GM19035 (cell line): Measurements from ENCODE around the gene PCDHB13.

Experiments used
- ATAC-seq: cut with Tn5 transposase; IDR thresholded peaks from one replicate; pipeline ENCODE4 v1.9.1; 2021; ENCODE audit not compliant: unreplicated experiment

Gene PCDHB13

GRCh38 chr5:141260458-141261237, 46.9 kb downstream of the PCDHB13 start:
- ATAC-seq = no peak

DNA sequence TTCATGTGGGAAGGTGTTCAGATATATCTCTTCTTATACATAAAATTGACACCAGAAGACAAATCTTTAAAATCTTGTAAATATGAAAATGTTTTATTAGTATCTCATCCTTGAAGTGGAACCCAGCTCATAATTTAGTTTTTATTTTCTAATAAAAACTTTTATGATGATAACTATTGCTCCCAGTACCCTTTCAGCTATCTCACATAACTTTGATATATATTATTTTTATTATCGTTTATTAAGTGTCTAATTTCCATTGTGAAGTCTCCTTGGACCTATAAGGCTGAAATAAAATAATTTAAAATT, 47.5 kb downstream of the PCDHB13 start:
- ATAC-seq = no peak
